UCSD-AML1 (cell line): ENCODE data around the gene CYCS.

Experiments used
- DNase-seq: peaks from one replicate; lab custom pipeline; 2025; ENCODE audit not compliant: unreplicated experiment; lab: John Stamatoyannopoulos, UW

CYCS gene

GRCh38 chr7:25075459-25075858 lies 49.6 kb downstream of the CYCS start:
- no peak for DNase-seq

- no peak for DNase-seq
Measured at GRCh38 chr7:25073451-25073850, 51.6 kb downstream of the CYCS start.
